ENCODE data around the gene REEP1. TPM values are rescaled to one million over a fixed set of nuclear protein-coding genes. Genes with fewer than 3 reads are reported as not detected.
"Not testable (repeated sequence)": the region's sequence is repeated elsewhere in the genome, so short reads cannot be mapped to it uniquely, and the experiment has no call there.

REEP1 gene
- total RNA-seq, 2 experiments from 2014 or later, result not detected

- Histone ChIP-seq H3K79me2 (ENCODE audit: insufficient read depth, low read depth, low read length) (peaks cover 65% of the 10 kb centered on the region), H3K4me2 (ENCODE audit: low read length) (peak overlapping the region; percentile 82), H3K4me1 (ENCODE audit: insufficient read depth, low read length, poor library complexity, severe bottlenecking) (peaks cover 51% of the 10 kb centered on the region), H3K27ac (ENCODE audit: low read depth, low read length, poor library complexity, severe bottlenecking) (peak overlapping the region; percentile 28), H3K9me3 (ENCODE audit: low read length) (no peaks in the 10 kb centered on the region), H2AFZ (ENCODE audit: low read length) (no peak overlapping the region), H3K4me3 (ENCODE audit: low read depth, low read length, poor library complexity, severe bottlenecking) (peak overlapping the region; percentile 36), H4K20me1 (ENCODE audit: insufficient read depth, low read length) (no peaks in the 10 kb centered on the region), H3K9me2 (ENCODE audit: insufficient read depth, low read length) (no peaks in the 10 kb centered on the region), H3K36me3 (ENCODE audit: insufficient read depth, low read length) (peaks cover 23% of the 10 kb centered on the region)
- intact Hi-C loops (cut with micrococcal nuclease; ENCODE audit: unreplicated experiment), result no loop called here
- ChIA-PET POLR2A (interaction anchor here (0.6 to 5.0 kb wide), 4 partner anchors 15 to 239 kb away, joined by 3 to 26 read pairs (median 4); partner anchors contain the start of gene KDM3A), CTCF (ENCODE audit: unreplicated experiment) (no interaction called here)
- BruUV-seq (replicated peaks), result no TSS peak
- no peak for TF ChIP-seq EZH2phosphoT487 (IDR thresholded peaks at IDR 0.05; ENCODE audit: borderline replicate concordance, low read depth, low read length)
- no peak for DNase-seq (ENCODE audit: low spot score)
Observed at GRCh38 chr2:86201671-86202335, 135.6 kb downstream of the REEP1 start.

DNA sequence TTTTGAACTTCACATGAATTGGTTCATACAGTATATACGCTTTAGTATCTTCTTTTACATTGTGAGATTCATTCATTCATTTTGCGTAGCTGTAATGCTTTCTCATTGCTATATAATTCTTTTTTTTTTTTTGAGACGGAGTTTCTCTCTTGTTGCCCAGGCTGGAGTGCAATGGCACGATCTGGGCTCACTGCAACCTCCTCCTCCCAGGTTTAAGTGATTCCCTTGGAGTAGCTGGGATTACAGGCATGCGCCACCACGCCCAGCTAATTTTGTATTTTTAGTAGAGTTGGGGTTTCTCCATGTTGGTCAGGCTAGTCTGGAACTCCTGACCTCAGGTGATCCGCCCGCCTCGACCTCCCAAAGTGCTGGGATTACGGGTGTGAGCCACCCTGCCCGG is 136.9 kb downstream of the REEP1 start:
- H4K20me1 ChIP-seq (ENCODE audit: insufficient read depth, low read length); intact Hi-C loops (cut with micrococcal nuclease; ENCODE audit: unreplicated experiment); BruUV-seq (replicated peaks); H2AFZ ChIP-seq (ENCODE audit: low read length); H3K9me3 ChIP-seq (ENCODE audit: low read length); DNase-seq (ENCODE audit: low spot score); CTCF ChIA-PET (ENCODE audit: unreplicated experiment); H3K9me2 ChIP-seq (ENCODE audit: insufficient read depth, low read length): not testable (repeated sequence)
- peak overlapping the region; percentile 90 for H3K4me3 ChIP-seq (ENCODE audit: low read depth, low read length, poor library complexity, severe bottlenecking)
- H3K36me3 ChIP-seq (ENCODE audit: insufficient read depth, low read length), result peaks cover 11% of the 10 kb centered on the region; the same call in 1 of the 2 replicates
- H3K79me2 ChIP-seq (ENCODE audit: insufficient read depth, low read depth, low read length), result peaks cover 77% of the 10 kb centered on the region
- peak overlapping the region; percentile 73 for H3K27ac ChIP-seq (ENCODE audit: low read depth, low read length, poor library complexity, severe bottlenecking)
- POLR2A ChIA-PET, result interaction anchor here (0.7 to 5.0 kb wide), 8 partner anchors 14 to 548 kb away, joined by 3 to 26 read pairs (median 4); partner anchors contain the start of genes KDM3A, POLR1A and PTCD3
- peaks cover 60% of the 10 kb centered on the region for H3K4me1 ChIP-seq (ENCODE audit: insufficient read depth, low read length, poor library complexity, severe bottlenecking)
- peak overlapping the region; percentile 82 for H3K4me2 ChIP-seq (ENCODE audit: low read length)

DNA sequence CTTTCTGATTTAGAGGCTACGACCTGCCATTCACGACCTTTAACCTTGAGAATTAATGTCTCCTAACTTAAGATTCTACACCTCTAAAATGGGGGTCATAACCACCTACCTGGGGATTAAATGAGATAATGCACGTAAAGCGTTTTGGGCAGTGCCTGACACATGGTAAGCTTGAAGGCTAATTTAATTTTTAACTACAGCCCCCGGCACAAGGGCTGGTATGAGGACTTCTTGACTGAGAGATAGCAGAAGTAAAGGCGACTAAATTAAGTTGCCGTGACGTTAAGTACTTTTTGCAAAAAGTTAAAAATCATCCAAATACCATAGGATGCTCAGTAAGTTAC is 137.6 kb downstream of the REEP1 start:
- Histone ChIP-seq H3K9me2 (ENCODE audit: insufficient read depth, low read length) (no peaks in the 10 kb centered on the region), H3K9me3 (ENCODE audit: low read length) (no peaks in the 10 kb centered on the region), H4K20me1 (ENCODE audit: insufficient read depth, low read length) (no peaks in the 10 kb centered on the region), H3K27ac (ENCODE audit: low read depth, low read length, poor library complexity, severe bottlenecking) (peak overlapping the region; percentile 73), H2AFZ (ENCODE audit: low read length) (peak overlapping the region; percentile 73), H3K79me2 (ENCODE audit: insufficient read depth, low read depth, low read length) (peaks cover 72% of the 10 kb centered on the region), H3K36me3 (ENCODE audit: insufficient read depth, low read length) (peaks cover 10% of the 10 kb centered on the region; the same call in 1 of the 2 replicates), H3K4me3 (ENCODE audit: low read depth, low read length, poor library complexity, severe bottlenecking) (peak overlapping the region; percentile 90), H3K4me2 (ENCODE audit: low read length) (peak overlapping the region; percentile 82), H3K4me1 (ENCODE audit: insufficient read depth, low read length, poor library complexity, severe bottlenecking) (peaks cover 60% of the 10 kb centered on the region)
- peak; percentile 26 for DNase-seq (ENCODE audit: low spot score)
- BruUV-seq (replicated peaks), result no TSS peak
- intact Hi-C loops (cut with micrococcal nuclease; ENCODE audit: unreplicated experiment), result no loop called here
- TF ChIP-seq, protein P1, sequence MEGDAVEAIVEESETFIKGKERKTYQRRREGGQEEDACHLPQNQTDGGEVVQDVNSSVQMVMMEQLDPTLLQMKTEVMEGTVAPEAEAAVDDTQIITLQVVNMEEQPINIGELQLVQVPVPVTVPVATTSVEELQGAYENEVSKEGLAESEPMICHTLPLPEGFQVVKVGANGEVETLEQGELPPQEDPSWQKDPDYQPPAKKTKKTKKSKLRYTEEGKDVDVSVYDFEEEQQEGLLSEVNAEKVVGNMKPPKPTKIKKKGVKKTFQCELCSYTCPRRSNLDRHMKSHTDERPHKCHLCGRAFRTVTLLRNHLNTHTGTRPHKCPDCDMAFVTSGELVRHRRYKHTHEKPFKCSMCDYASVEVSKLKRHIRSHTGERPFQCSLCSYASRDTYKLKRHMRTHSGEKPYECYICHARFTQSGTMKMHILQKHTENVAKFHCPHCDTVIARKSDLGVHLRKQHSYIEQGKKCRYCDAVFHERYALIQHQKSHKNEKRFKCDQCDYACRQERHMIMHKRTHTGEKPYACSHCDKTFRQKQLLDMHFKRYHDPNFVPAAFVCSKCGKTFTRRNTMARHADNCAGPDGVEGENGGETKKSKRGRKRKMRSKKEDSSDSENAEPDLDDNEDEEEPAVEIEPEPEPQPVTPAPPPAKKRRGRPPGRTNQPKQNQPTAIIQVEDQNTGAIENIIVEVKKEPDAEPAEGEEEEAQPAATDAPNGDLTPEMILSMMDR (conservative IDR thresholded peaks at IDR 0.05; ENCODE audit: low read length), result no peak
- TF ChIP-seq EZH2phosphoT487 (IDR thresholded peaks at IDR 0.05; ENCODE audit: borderline replicate concordance, low read depth, low read length), result no peak
- POLR2A ChIA-PET, result interaction anchor here (0.6 to 5.0 kb wide), 5 partner anchors 13 to 241 kb away, joined by 3 to 26 read pairs (median 4); partner anchors contain the start of genes KDM3A, POLR1A and PTCD3
- CTCF ChIA-PET (ENCODE audit: unreplicated experiment), result no interaction called here
